ENCODE measurements around the gene NBEAL2. TPM values are rescaled to one million over a fixed set of nuclear protein-coding genes. Genes with fewer than 3 reads are reported as not detected.

The NBEAL2 gene
- total and polyA plus RNA-seq, 2 of the 8 experiments (the other 6 are each of a cell fraction or from before 2014, with no cell fraction given) = 27.3 to 46.9 TPM

DNA sequence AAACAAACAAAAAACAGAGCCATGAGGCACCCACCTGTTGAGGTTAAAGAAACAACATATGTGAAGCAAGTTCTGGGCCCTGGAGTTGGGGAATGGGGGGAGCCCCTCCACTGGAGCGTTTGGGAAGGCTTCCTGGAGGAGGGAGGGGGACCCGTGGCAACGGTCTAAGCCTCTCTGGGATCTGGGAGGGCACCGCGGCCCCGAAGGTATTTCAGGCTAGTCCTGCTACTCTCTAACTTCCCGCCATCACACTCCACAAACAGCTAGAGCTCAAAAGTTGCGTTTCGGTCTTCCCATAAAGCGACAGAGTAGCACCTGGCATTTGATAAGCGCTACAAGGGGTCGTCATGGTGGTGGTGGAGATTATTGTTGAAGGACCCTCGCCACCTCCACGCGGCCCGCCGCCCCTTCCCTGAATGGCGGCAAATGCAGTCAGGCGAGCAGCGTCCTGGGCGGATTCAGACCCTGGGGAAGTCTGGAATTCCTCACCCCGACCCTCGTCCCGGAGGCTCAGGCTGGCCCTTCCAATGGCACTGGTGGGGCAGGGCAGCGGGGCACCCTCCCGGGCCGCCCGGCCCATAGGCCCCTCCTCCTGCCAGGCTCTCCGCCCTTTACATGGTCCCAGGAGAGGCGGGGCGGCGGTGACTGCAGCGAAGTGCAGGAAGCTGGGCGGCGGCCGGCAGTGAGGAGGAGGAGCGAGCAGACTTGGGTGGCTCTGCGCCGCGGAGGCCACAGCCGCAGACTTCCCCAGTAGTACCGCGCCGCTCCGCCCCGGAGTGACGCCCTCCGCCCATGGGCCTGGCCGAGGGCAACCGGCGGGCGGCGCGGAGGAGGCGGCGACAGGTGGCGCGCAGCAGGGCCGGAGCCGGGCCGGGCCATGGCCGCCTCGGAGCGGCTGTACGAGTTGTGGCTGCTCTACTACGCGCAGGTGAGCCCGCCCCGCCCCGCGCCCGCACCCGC, at the start of gene NBEAL2 (continued):
- TF ChIP-seq, protein P1, sequence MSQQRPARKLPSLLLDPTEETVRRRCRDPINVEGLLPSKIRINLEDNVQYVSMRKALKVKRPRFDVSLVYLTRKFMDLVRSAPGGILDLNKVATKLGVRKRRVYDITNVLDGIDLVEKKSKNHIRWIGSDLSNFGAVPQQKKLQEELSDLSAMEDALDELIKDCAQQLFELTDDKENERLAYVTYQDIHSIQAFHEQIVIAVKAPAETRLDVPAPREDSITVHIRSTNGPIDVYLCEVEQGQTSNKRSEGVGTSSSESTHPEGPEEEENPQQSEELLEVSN (IDR thresholded peaks at IDR 0.05) = peak; percentile 95
- TF ChIP-seq ZNF274 (IDR thresholded peaks at IDR 0.05; ENCODE audit: borderline replicate concordance, extremely low read depth, low read length) = no peak
- peak; percentile 70 for TF ChIP-seq ASH2L (IDR thresholded peaks at IDR 0.05; ENCODE audit: low read length)
- TF ChIP-seq RAD21 (IDR thresholded peaks at IDR 0.05 in 1 of 2, conservative IDR thresholded peaks at IDR 0.05 in 1 of 2; ENCODE audit: low read depth in 2 of 2, low read length in 2 of 2) = no peak; a peak in 1 of 4 replicates
- peak; percentile 42; the same call in 1 of the 2 replicates for TF ChIP-seq GTF2F1 (IDR thresholded peaks at IDR 0.05; ENCODE audit: borderline replicate concordance, low read depth, low read length)
- TF ChIP-seq POLR2A (IDR thresholded peaks at IDR 0.05; ENCODE audit: control extremely low read depth in 1 of 2, low read depth in 2 of 2, low read length in 2 of 2) = peak in 1 of 2 experiments; percentile 78; a peak in 2 of 3 replicates
- TF ChIP-seq SP2 (IDR thresholded peaks at IDR 0.05; ENCODE audit: low read length) = no peak
- TF ChIP-seq, protein P2, sequence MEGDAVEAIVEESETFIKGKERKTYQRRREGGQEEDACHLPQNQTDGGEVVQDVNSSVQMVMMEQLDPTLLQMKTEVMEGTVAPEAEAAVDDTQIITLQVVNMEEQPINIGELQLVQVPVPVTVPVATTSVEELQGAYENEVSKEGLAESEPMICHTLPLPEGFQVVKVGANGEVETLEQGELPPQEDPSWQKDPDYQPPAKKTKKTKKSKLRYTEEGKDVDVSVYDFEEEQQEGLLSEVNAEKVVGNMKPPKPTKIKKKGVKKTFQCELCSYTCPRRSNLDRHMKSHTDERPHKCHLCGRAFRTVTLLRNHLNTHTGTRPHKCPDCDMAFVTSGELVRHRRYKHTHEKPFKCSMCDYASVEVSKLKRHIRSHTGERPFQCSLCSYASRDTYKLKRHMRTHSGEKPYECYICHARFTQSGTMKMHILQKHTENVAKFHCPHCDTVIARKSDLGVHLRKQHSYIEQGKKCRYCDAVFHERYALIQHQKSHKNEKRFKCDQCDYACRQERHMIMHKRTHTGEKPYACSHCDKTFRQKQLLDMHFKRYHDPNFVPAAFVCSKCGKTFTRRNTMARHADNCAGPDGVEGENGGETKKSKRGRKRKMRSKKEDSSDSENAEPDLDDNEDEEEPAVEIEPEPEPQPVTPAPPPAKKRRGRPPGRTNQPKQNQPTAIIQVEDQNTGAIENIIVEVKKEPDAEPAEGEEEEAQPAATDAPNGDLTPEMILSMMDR (IDR thresholded peaks at IDR 0.05; ENCODE audit: control extremely low read depth in 1 of 3, insufficient read depth in 1 of 3, low read depth in 1 of 3, low read length in 3 of 3) = no peak
- TF ChIP-seq, protein P3, sequence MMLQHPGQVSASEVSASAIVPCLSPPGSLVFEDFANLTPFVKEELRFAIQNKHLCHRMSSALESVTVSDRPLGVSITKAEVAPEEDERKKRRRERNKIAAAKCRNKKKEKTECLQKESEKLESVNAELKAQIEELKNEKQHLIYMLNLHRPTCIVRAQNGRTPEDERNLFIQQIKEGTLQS (IDR thresholded peaks at IDR 0.05; ENCODE audit: insufficient read depth, low read depth, low read length) = no peak
- TF ChIP-seq TBP (IDR thresholded peaks at IDR 0.05; ENCODE audit: low read depth, low read length) = peak; percentile 55; the same call in 1 of the 2 replicates
- no peak; the same call in 1 of the 2 replicates for TF ChIP-seq CREB1 (IDR thresholded peaks at IDR 0.05)
- TF ChIP-seq TAF1 (IDR thresholded peaks at IDR 0.05; ENCODE audit: low read depth, low read length) = peak; percentile 53; the same call in 1 of the 2 replicates
- peak; percentile 44 for TF ChIP-seq SAP30 (IDR thresholded peaks at IDR 0.05; ENCODE audit: insufficient read depth, insufficient replicate concordance, low read length)
- no peak for TF ChIP-seq EGR1 (IDR thresholded peaks at IDR 0.05; ENCODE audit: borderline replicate concordance, low read depth, low read length)
- TF ChIP-seq BACH1 (IDR thresholded peaks at IDR 0.05; ENCODE audit: low read length) = no peak
